ENCODE results near the gene ATP8B2.
A peak's percentile ranks its signal among the peaks of the same experiment; 100 is the strongest.
"Not testable (repeated sequence)": the region's sequence is repeated elsewhere in the genome, so short reads cannot be mapped to it uniquely, and the experiment has no call there.

Gene ATP8B2

GRCh38 chr1:154309136-154309535 is 16.2 kb upstream of the ATP8B2 start:
- H3K79me2 ChIP-seq (ENCODE audit: control insufficient read depth, insufficient read depth, low read length, unreplicated experiment); H3K36me3 ChIP-seq (ENCODE audit: insufficient read depth, low read length); H3K27me3 ChIP-seq (ENCODE audit: insufficient read depth, low read length); H2AFZ ChIP-seq (ENCODE audit: low read length, unreplicated experiment); H3K27ac ChIP-seq (ENCODE audit: low read depth, low read length); H3K4me3 ChIP-seq (ENCODE audit: low read depth, low read length); H3K4me1 ChIP-seq (ENCODE audit: control insufficient read depth, insufficient read depth, low read length, unreplicated experiment): not testable (repeated sequence)

- H3K27ac ChIP-seq (ENCODE audit: low read depth, low read length); H3K36me3 ChIP-seq (ENCODE audit: insufficient read depth, low read length): not testable (repeated sequence)
These were observed 12.9 kb upstream of the ATP8B2 start for GRCh38 chr1:154312229-154313065.

GRCh38 chr1:154313066-154313356 is 12.3 kb upstream of the ATP8B2 start:
- no peaks in the 10 kb centered on the region for H3K4me1 ChIP-seq (ENCODE audit: control insufficient read depth, insufficient read depth, low read length, unreplicated experiment)
- H3K27me3 ChIP-seq (ENCODE audit: insufficient read depth, low read length) = peaks cover 10% of the 10 kb centered on the region; the same call in 1 of the 2 replicates
- no peak overlapping the region for H3K4me3 ChIP-seq (ENCODE audit: low read depth, low read length)
- no peak overlapping the region for H3K27ac ChIP-seq (ENCODE audit: low read depth, low read length)
- H3K79me2 ChIP-seq (ENCODE audit: control insufficient read depth, insufficient read depth, low read length, unreplicated experiment) = no peaks in the 10 kb centered on the region
- no peak overlapping the region for H2AFZ ChIP-seq (ENCODE audit: low read length, unreplicated experiment)
- no peaks in the 10 kb centered on the region for H3K36me3 ChIP-seq (ENCODE audit: insufficient read depth, low read length)

More at GRCh38 chr1:154312229-154313065, 12.9 kb upstream of the ATP8B2 start:
- not testable (repeated sequence) for H3K4me1 ChIP-seq (ENCODE audit: control insufficient read depth, insufficient read depth, low read length, unreplicated experiment); H3K27me3 ChIP-seq (ENCODE audit: insufficient read depth, low read length); H2AFZ ChIP-seq (ENCODE audit: low read length, unreplicated experiment); H3K4me3 ChIP-seq (ENCODE audit: low read depth, low read length); H3K79me2 ChIP-seq (ENCODE audit: control insufficient read depth, insufficient read depth, low read length, unreplicated experiment)

GRCh38 chr1:154314226-154314625 is 11.1 kb upstream of the ATP8B2 start:
- not testable (repeated sequence) for H2AFZ ChIP-seq (ENCODE audit: low read length, unreplicated experiment); H3K4me3 ChIP-seq (ENCODE audit: low read depth, low read length); H3K79me2 ChIP-seq (ENCODE audit: control insufficient read depth, insufficient read depth, low read length, unreplicated experiment); H3K36me3 ChIP-seq (ENCODE audit: insufficient read depth, low read length); H3K4me1 ChIP-seq (ENCODE audit: control insufficient read depth, insufficient read depth, low read length, unreplicated experiment); H3K27ac ChIP-seq (ENCODE audit: low read depth, low read length)
- peaks cover 10% of the 10 kb centered on the region; the same call in 1 of the 2 replicates for H3K27me3 ChIP-seq (ENCODE audit: insufficient read depth, low read length)

GRCh38 chr1:154316704-154317103 is 8.6 kb upstream of the ATP8B2 start:
- H3K4me1 ChIP-seq (ENCODE audit: control insufficient read depth, insufficient read depth, low read length, unreplicated experiment) = no peaks in the 10 kb centered on the region
- no peak overlapping the region for H3K4me3 ChIP-seq (ENCODE audit: low read depth, low read length)
- no peaks in the 10 kb centered on the region for H3K79me2 ChIP-seq (ENCODE audit: control insufficient read depth, insufficient read depth, low read length, unreplicated experiment)
- peaks cover 10% of the 10 kb centered on the region; the same call in 1 of the 2 replicates for H3K27me3 ChIP-seq (ENCODE audit: insufficient read depth, low read length)
- no peaks in the 10 kb centered on the region for H3K36me3 ChIP-seq (ENCODE audit: insufficient read depth, low read length)
- H2AFZ ChIP-seq (ENCODE audit: low read length, unreplicated experiment) = no peak overlapping the region
- no peak overlapping the region for H3K27ac ChIP-seq (ENCODE audit: low read depth, low read length)

GRCh38 chr1:154318386-154318785 is 6.9 kb upstream of the ATP8B2 start:
- peaks cover 20% of the 10 kb centered on the region for H3K27me3 ChIP-seq (ENCODE audit: insufficient read depth, low read length)
- H3K4me3 ChIP-seq (ENCODE audit: low read depth, low read length) = no peak overlapping the region
- H3K27ac ChIP-seq (ENCODE audit: low read depth, low read length) = no peak overlapping the region
- H3K4me1 ChIP-seq (ENCODE audit: control insufficient read depth, insufficient read depth, low read length, unreplicated experiment) = no peaks in the 10 kb centered on the region
- H3K79me2 ChIP-seq (ENCODE audit: control insufficient read depth, insufficient read depth, low read length, unreplicated experiment) = no peaks in the 10 kb centered on the region
- H3K36me3 ChIP-seq (ENCODE audit: insufficient read depth, low read length) = no peaks in the 10 kb centered on the region
- no peak overlapping the region for H2AFZ ChIP-seq (ENCODE audit: low read length, unreplicated experiment)

GRCh38 chr1:154320882-154321608 is 4.3 kb upstream of the ATP8B2 start, which contains the start of gene AQP10:
TSS of gene AQP10 (plus strand) at chr1:154321093. CDS start at chr1:154321156, 63 bp downstream.
- Histone ChIP-seq H3K36me3 (ENCODE audit: insufficient read depth, low read length) (no peaks in the 10 kb centered on the region), H3K79me2 (ENCODE audit: control insufficient read depth, insufficient read depth, low read length, unreplicated experiment) (peaks cover 5% of the 10 kb centered on the region), H3K27ac (ENCODE audit: low read depth, low read length) (no peak within 1 kb of the TSS), H3K4me3 (ENCODE audit: low read depth, low read length) (no peak within 1 kb of the TSS), H2AFZ (ENCODE audit: low read length, unreplicated experiment) (no peak within 1 kb of the TSS), H3K4me1 (ENCODE audit: control insufficient read depth, insufficient read depth, low read length, unreplicated experiment) (no peaks in the 10 kb centered on the region), H3K27me3 (ENCODE audit: insufficient read depth, low read length) (peaks cover 20% of the 10 kb centered on the region)

- H3K4me1 ChIP-seq (ENCODE audit: control insufficient read depth, insufficient read depth, low read length, unreplicated experiment); H2AFZ ChIP-seq (ENCODE audit: low read length, unreplicated experiment); H3K79me2 ChIP-seq (ENCODE audit: control insufficient read depth, insufficient read depth, low read length, unreplicated experiment); H3K4me3 ChIP-seq (ENCODE audit: low read depth, low read length); H3K36me3 ChIP-seq (ENCODE audit: insufficient read depth, low read length); H3K27ac ChIP-seq (ENCODE audit: low read depth, low read length): not testable (repeated sequence)
- peaks cover 20% of the 10 kb centered on the region for H3K27me3 ChIP-seq (ENCODE audit: insufficient read depth, low read length)
These were observed 3.8 kb upstream of the ATP8B2 start for GRCh38 chr1:154321609-154321934.

- no peak overlapping the region for H3K27ac ChIP-seq (ENCODE audit: low read depth, low read length)
- peaks cover 9% of the 10 kb centered on the region for H3K27me3 ChIP-seq (ENCODE audit: insufficient read depth, low read length)
These were observed 1.8 kb upstream of the ATP8B2 start for GRCh38 chr1:154323493-154323892.

GRCh38 chr1:154324241-154324640 is 1.1 kb upstream of the ATP8B2 start:
- H3K27ac ChIP-seq (ENCODE audit: low read depth, low read length) = no peak overlapping the region
- H2AFZ ChIP-seq (ENCODE audit: low read length, unreplicated experiment) = peak overlapping the region; percentile 98
- H3K4me3 ChIP-seq (ENCODE audit: low read depth, low read length) = peak overlapping the region; percentile 92

More at GRCh38 chr1:154323493-154323892, 1.8 kb upstream of the ATP8B2 start:
- Histone ChIP-seq H3K4me1 (ENCODE audit: control insufficient read depth, insufficient read depth, low read length, unreplicated experiment) (peaks cover 21% of the 10 kb centered on the region), H3K79me2 (ENCODE audit: control insufficient read depth, insufficient read depth, low read length, unreplicated experiment) (peaks cover 9% of the 10 kb centered on the region), H3K36me3 (ENCODE audit: insufficient read depth, low read length) (no peaks in the 10 kb centered on the region), H3K4me3 (ENCODE audit: low read depth, low read length) (no peak overlapping the region), H2AFZ (ENCODE audit: low read length, unreplicated experiment) (no peak overlapping the region)

More at GRCh38 chr1:154324241-154324640, 1.1 kb upstream of the ATP8B2 start:
- no peaks in the 10 kb centered on the region for H3K36me3 ChIP-seq (ENCODE audit: insufficient read depth, low read length)
- H3K27me3 ChIP-seq (ENCODE audit: insufficient read depth, low read length) = peaks cover 9% of the 10 kb centered on the region
- H3K4me1 ChIP-seq (ENCODE audit: control insufficient read depth, insufficient read depth, low read length, unreplicated experiment) = peaks cover 26% of the 10 kb centered on the region
- H3K79me2 ChIP-seq (ENCODE audit: control insufficient read depth, insufficient read depth, low read length, unreplicated experiment) = peaks cover 15% of the 10 kb centered on the region
